Tibial nerve (tissue), 4 donors: ENCODE measurements around the gene TBCCD1. TPM values are rescaled to one million over a fixed set of nuclear protein-coding genes. Genes with fewer than 3 reads are reported as not detected.
A peak's percentile ranks its signal among the peaks of the same experiment; 100 is the strongest.
"Not testable (repeated sequence)": the region's sequence is repeated elsewhere in the genome, so short reads cannot be mapped to it uniquely, and the experiment has no call there.

ENCODE experiments used
- DNase-seq, 2 donors: peaks; one replicate each; pipeline ENCODE4 v3.0.0-alpha.2; 2019; ENCODE audit warnings: low spot score in 2 of 2
- H3K27ac ChIP-seq, 4 donors: fragments of 200-600 bp; sonication (generic) in 3 of 4; one replicate each; pipeline ENCODE4 v1.5.1; 2017 to 2019; ENCODE audit warnings: mild to moderate bottlenecking in 1 of 4
- H3K27me3 ChIP-seq, 2 donors: fragments of 200-600 bp; sonication (generic) in 1 of 2; one replicate each; pipeline versions ENCODE4 v1.5.1 to v1.6.0; 2017 to 2019
- H3K36me3 ChIP-seq, 3 donors: fragments of 200-600 bp; sonication (generic); one replicate each; pipeline ENCODE4 v1.5.1; 2018 to 2019
- H3K4me1 ChIP-seq, 4 donors: fragments of 200-600 bp; sonication (generic) in 3 of 4; one replicate each; pipeline ENCODE4 v1.5.1; 2017 to 2019
- H3K4me3 ChIP-seq, 4 donors: fragments of 200-600 bp; sonication (generic) in 3 of 4; one replicate each; pipeline ENCODE4 v1.5.1; 2017 to 2019; ENCODE audit warnings: mild to moderate bottlenecking in 1 of 4, moderate library complexity in 1 of 4
- H3K9me3 ChIP-seq, 4 donors: fragments of 200-600 bp; sonication (generic) in 3 of 4; one replicate each; pipeline ENCODE4 v1.5.1; 2017 to 2019
- CTCF ChIP-seq, 5 experiments: fragments of 200-600 bp in 3 of 5; fragments of 450-650 bp in 2 of 5; sonication (generic) in 3 of 5; IDR thresholded peaks; one replicate each; pipeline ENCODE4 v1.5.1; 2016 to 2019; ENCODE audit warnings: antibody characterized with exemption in 5 of 5, mild to moderate bottlenecking in 3 of 5, moderate library complexity in 2 of 5
- EP300 ChIP-seq, 2 donors: sonication (generic); formaldehyde crosslinking; IDR thresholded peaks; one replicate each; pipeline ENCODE4 v1.6.1; 2017; ENCODE audit warnings: antibody characterized with exemption in 2 of 2, mild to moderate bottlenecking in 1 of 2
- POLR2A ChIP-seq, 2 donors: fragments of 450-650 bp; IDR thresholded peaks; one replicate each; pipeline ENCODE4 v1.6.1; 2017; ENCODE audit warnings: antibody characterized with exemption in 2 of 2, mild to moderate bottlenecking in 2 of 2, moderate library complexity in 2 of 2
- WGBS, 2 donors: methylation state at CpG; one replicate each; pipeline ENCODE4 v1.1.5; 2018; 5-methylcytosine and 5-hydroxymethylcytosine counted together
- total RNA-seq, 4 donors: library from RNA; depleted of rRNA; stranded (reverse); fragments of >200 nt; gene quantifications; one replicate each; pipeline ENCODE4 v1.1.0, GENCODE V29; 2016

The TBCCD1 gene
- total RNA-seq, 4 donors from 2014 or later = 10.5 to 17.0 (median 11.4) TPM

- no peak overlapping the region for H3K27ac ChIP-seq
- H3K4me1 ChIP-seq = peaks cover 0 to 11% (median 0%) of the 10 kb centered on the region in 4 donors
- DNase-seq = no peak
- no peaks in the 10 kb centered on the region for H3K9me3 ChIP-seq
- no peak overlapping the region for H3K4me3 ChIP-seq
- peaks cover 0 to 6% (median 0%) of the 10 kb centered on the region in 3 donors for H3K36me3 ChIP-seq
- no peaks in the 10 kb centered on the region for H3K27me3 ChIP-seq
- WGBS, 2 donors = 90 to 100% methylated on average over 3 of the region's 3 CpGs
- no peak for TF ChIP-seq POLR2A (IDR thresholded peaks at IDR 0.05)
- TF ChIP-seq EP300 (IDR thresholded peaks at IDR 0.05) = no peak
- no peak for TF ChIP-seq CTCF (IDR thresholded peaks at IDR 0.05)
Observed at GRCh38 chr3:186538779-186539178, 28.4 kb downstream of the TBCCD1 start.

- no peak for DNase-seq
- TF ChIP-seq POLR2A (IDR thresholded peaks at IDR 0.05) (no peak), CTCF (IDR thresholded peaks at IDR 0.05) (no peak), EP300 (IDR thresholded peaks at IDR 0.05) (no peak)
- Histone ChIP-seq H3K36me3 (peaks cover 0 to 6% (median 0%) of the 10 kb centered on the region in 3 donors), H3K4me3 (no peak overlapping the region), H3K27me3 (no peaks in the 10 kb centered on the region), H3K27ac (no peak overlapping the region), H3K4me1 (peaks cover 0 to 11% (median 0%) of the 10 kb centered on the region in 4 donors), H3K9me3 (no peaks in the 10 kb centered on the region)
Observed at GRCh38 chr3:186536883-186537844, 30.0 kb downstream of the TBCCD1 start.

GRCh38 chr3:186534113-186534669, 32.9 kb downstream of the TBCCD1 start:
- H3K4me1 ChIP-seq = no peaks in the 10 kb centered on the region
- TF ChIP-seq CTCF (IDR thresholded peaks at IDR 0.05) (no peak), POLR2A (IDR thresholded peaks at IDR 0.05) (no peak), EP300 (IDR thresholded peaks at IDR 0.05) (no peak)
- no peak overlapping the region for H3K4me3 ChIP-seq
- WGBS, 2 donors = 78 to 84% methylated on average over 6 of the region's 6 CpGs
- H3K27ac ChIP-seq = peak overlapping the region in 1 of 4 donors; percentile 42
- H3K9me3 ChIP-seq = no peaks in the 10 kb centered on the region
- DNase-seq = no peak
- H3K36me3 ChIP-seq = peaks cover 0 to 11% (median 0%) of the 10 kb centered on the region in 3 donors
- no peaks in the 10 kb centered on the region for H3K27me3 ChIP-seq

GRCh38 chr3:186532598-186533072, 34.5 kb downstream of the TBCCD1 start:
- Histone ChIP-seq H3K9me3 (no peaks in the 10 kb centered on the region), H3K27me3 (no peaks in the 10 kb centered on the region), H3K4me3 (no peak overlapping the region), H3K4me1 (no peaks in the 10 kb centered on the region), H3K36me3 (peaks cover 0 to 5% (median 0%) of the 10 kb centered on the region in 3 donors), H3K27ac (no peak overlapping the region)
- no peak for DNase-seq
- TF ChIP-seq POLR2A (IDR thresholded peaks at IDR 0.05) (no peak), EP300 (IDR thresholded peaks at IDR 0.05) (no peak)
- WGBS, 2 donors = 18 to 40% methylated on average over 1 of the region's 1 CpG

- H3K4me3 ChIP-seq, DNase-seq, H3K36me3 ChIP-seq, H3K27me3 ChIP-seq, H3K4me1 ChIP-seq, H3K27ac ChIP-seq, H3K9me3 ChIP-seq: not testable (repeated sequence)
- 97 to 98% methylated on average over 3 of the region's 3 CpGs for WGBS, 2 donors
Observed at GRCh38 chr3:186531694-186532093, 35.4 kb downstream of the TBCCD1 start.

- DNase-seq = no peak
- Histone ChIP-seq H3K27me3 (no peaks in the 10 kb centered on the region), H3K36me3 (peaks cover 0 to 5% (median 0%) of the 10 kb centered on the region in 3 donors), H3K4me1 (no peaks in the 10 kb centered on the region), H3K27ac (no peak overlapping the region), H3K4me3 (no peak overlapping the region), H3K9me3 (no peaks in the 10 kb centered on the region)
- no peak for TF ChIP-seq EP300 (IDR thresholded peaks at IDR 0.05)
- TF ChIP-seq POLR2A (IDR thresholded peaks at IDR 0.05) = no peak
- no peak for TF ChIP-seq CTCF (IDR thresholded peaks at IDR 0.05)
Observed at GRCh38 chr3:186530415-186530814, 36.7 kb downstream of the TBCCD1 start.
